Endodermal cell (in vitro differentiated cells): ENCODE data around the gene KRT75. TPM values are rescaled to one million over a fixed set of nuclear protein-coding genes. Genes with fewer than 3 reads are reported as not detected.
A peak's percentile ranks its signal among the peaks of the same experiment; 100 is the strongest.

ENCODE experiments used
- DNase-seq: peaks from one replicate; pipeline ENCODE4 v3.0.0-alpha.2; 2017
- H3K27ac ChIP-seq: 2 replicates; pipeline ENCODE4 v1.5.1; 2013; ENCODE audit warnings: mild to moderate bottlenecking, low read depth, low read length, moderate library complexity
- H3K27me3 ChIP-seq: 2 replicates; pipeline ENCODE4 v1.6.1; 2013; ENCODE audit warnings: mild to moderate bottlenecking, low read length, moderate library complexity; ENCODE audit not compliant: insufficient read depth, control insufficient read depth, poor library complexity, severe bottlenecking
- H3K36me3 ChIP-seq: 2 replicates; pipeline ENCODE4 v1.7.0; 2013; ENCODE audit warnings: mild to moderate bottlenecking, low read length, moderate library complexity; ENCODE audit not compliant: control insufficient read depth, insufficient read depth
- H3K4me1 ChIP-seq: one replicate; pipeline ENCODE4 v1.7.0; 2013; ENCODE audit warnings: low read length; ENCODE audit not compliant: control insufficient read depth, insufficient read depth
- H3K4me3 ChIP-seq: 2 replicates; pipeline ENCODE4 v1.5.1; 2013; ENCODE audit warnings: mild to moderate bottlenecking, low read length, moderate library complexity
- H3K9ac ChIP-seq: 2 replicates; pipeline ENCODE4 v1.6.1; 2013; ENCODE audit warnings: mild to moderate bottlenecking, low read length, moderate library complexity; ENCODE audit not compliant: poor library complexity, severe bottlenecking; ENCODE audit errors: extremely low read depth
- H3K9me3 ChIP-seq: 2 replicates; pipeline ENCODE4 v1.6.1; 2013; ENCODE audit warnings: mild to moderate bottlenecking, low read length, moderate library complexity; ENCODE audit not compliant: control insufficient read depth
- H3K27ac Mint-ChIP-seq: 2 replicates; pipeline ENCODE4 v1.8.0; 2020; ENCODE audit warnings: mixed read lengths
- H3K27me3 Mint-ChIP-seq: 2 replicates; pipeline ENCODE4 v1.8.0; 2021; ENCODE audit warnings: mild to moderate bottlenecking, mixed read lengths; ENCODE audit not compliant: insufficient read depth
- H3K36me3 Mint-ChIP-seq: 2 replicates; pipeline ENCODE4 v1.8.0; 2020; ENCODE audit warnings: low read depth, mixed read lengths
- H3K4me1 Mint-ChIP-seq: 2 replicates; pipeline ENCODE4 v1.8.0; 2020; ENCODE audit warnings: mixed read lengths
- H3K4me3 Mint-ChIP-seq: 2 replicates; pipeline ENCODE4 v1.8.0; 2020; ENCODE audit warnings: mild to moderate bottlenecking, moderate library complexity, mixed read lengths
- H3K9me3 Mint-ChIP-seq: 2 replicates; pipeline ENCODE4 v1.8.0; 2020; ENCODE audit warnings: mild to moderate bottlenecking, mixed read lengths
- WGBS, 2 experiments: methylation state at CpG; one replicate each; pipeline versions ENCODE4 v1.1.5 to v1.1.7; 2013; ENCODE audit warnings: missing lambda C conversion rate in 2 of 2, mixed read lengths in 1 of 2; ENCODE audit not compliant: insufficient coverage in 1 of 2, insufficient read length in 1 of 2; 5-methylcytosine and 5-hydroxymethylcytosine counted together
- total RNA-seq, 2 donors: library from RNA; stranded (reverse); fragmentation: NEBNext Ultra II Directional in 1 of 2; extraction: Animal tissue kit (Norgen Biotek cat#: 25700) in 1 of 2; gene quantifications; 2 replicates in 1 of 2; 3 replicates in 1 of 2; pipeline ENCODE4 v1.2.1, GENCODE V29; 2021
- TF ChIP-seq, protein P1 (sequence below): fragments of 200-600 bp; sonication (generic); conservative IDR thresholded peaks from 2 replicates; pipeline ENCODE4 v1.5.0; 2021; ENCODE audit warnings: antibody characterized with exemption, mild to moderate bottlenecking

Gene KRT75
- total RNA-seq, 2 donors from 2014 or later: not detected

DNA sequence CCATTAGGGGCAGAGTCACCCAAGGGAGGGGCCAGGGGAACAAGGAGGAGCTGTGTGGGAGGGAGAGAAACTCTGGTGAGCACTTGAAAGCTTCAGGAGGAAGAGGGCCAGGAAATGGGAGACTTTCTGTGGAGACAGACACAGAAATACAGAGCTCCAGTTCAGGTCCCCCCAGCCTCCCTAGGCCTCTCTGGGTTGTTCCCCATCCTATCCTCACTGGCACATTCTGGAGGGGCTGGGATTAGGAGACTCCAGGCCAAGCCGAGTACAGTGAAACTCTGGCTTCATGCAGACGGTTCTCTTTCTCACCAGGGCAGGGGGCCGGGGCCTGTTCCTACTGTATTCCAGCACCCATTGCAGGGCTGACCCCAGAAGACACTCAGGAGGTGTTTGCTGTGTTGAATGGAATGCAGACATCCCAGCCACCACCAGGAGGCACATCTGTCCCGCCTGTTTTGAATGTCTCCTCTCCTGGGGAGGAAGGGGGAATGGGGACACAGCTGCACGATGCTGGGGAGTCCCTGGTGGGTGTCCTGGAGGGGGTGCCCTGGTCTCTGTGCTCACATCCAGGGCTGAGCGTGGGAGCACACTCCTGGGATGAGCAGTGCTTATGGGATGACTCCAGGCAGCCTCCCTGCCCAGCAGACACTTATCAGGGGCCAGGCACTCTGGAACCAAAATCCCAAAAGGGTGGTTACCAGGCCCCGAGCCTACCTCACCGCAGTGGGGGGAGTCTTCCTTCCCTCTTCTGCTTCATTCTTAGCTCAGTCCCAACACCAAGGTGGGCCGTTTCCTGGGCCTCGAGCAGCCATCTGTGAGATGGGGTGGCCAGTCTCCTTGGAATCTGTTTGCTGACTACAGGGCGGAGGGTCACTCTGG is 43.2 kb downstream of the KRT75 start:
- Histone ChIP-seq H3K27me3 (peaks cover 24% of the 10 kb centered on the region), H3K27ac (no peak overlapping the region), H3K36me3 (no peaks in the 10 kb centered on the region), H3K4me3 (no peak overlapping the region), H3K9ac (no peak overlapping the region), H3K9me3 (no peaks in the 10 kb centered on the region), H3K4me1 (no peaks in the 10 kb centered on the region)
- Mint-ChIP-seq H3K36me3 (no peaks in the 10 kb centered on the region), H3K4me3 (no peak overlapping the region), H3K4me1 (no peaks in the 10 kb centered on the region), H3K27ac (no peak overlapping the region), H3K27me3 (peaks cover 2% of the 10 kb centered on the region), H3K9me3 (no peaks in the 10 kb centered on the region)
- TF ChIP-seq, protein P1, sequence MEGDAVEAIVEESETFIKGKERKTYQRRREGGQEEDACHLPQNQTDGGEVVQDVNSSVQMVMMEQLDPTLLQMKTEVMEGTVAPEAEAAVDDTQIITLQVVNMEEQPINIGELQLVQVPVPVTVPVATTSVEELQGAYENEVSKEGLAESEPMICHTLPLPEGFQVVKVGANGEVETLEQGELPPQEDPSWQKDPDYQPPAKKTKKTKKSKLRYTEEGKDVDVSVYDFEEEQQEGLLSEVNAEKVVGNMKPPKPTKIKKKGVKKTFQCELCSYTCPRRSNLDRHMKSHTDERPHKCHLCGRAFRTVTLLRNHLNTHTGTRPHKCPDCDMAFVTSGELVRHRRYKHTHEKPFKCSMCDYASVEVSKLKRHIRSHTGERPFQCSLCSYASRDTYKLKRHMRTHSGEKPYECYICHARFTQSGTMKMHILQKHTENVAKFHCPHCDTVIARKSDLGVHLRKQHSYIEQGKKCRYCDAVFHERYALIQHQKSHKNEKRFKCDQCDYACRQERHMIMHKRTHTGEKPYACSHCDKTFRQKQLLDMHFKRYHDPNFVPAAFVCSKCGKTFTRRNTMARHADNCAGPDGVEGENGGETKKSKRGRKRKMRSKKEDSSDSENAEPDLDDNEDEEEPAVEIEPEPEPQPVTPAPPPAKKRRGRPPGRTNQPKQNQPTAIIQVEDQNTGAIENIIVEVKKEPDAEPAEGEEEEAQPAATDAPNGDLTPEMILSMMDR: peak; percentile 87
- 67 to 76% methylated on average over 3 to 11 of the region's 11 CpGs for WGBS, 2 experiments
- DNase-seq: peak; percentile 90

DNA sequence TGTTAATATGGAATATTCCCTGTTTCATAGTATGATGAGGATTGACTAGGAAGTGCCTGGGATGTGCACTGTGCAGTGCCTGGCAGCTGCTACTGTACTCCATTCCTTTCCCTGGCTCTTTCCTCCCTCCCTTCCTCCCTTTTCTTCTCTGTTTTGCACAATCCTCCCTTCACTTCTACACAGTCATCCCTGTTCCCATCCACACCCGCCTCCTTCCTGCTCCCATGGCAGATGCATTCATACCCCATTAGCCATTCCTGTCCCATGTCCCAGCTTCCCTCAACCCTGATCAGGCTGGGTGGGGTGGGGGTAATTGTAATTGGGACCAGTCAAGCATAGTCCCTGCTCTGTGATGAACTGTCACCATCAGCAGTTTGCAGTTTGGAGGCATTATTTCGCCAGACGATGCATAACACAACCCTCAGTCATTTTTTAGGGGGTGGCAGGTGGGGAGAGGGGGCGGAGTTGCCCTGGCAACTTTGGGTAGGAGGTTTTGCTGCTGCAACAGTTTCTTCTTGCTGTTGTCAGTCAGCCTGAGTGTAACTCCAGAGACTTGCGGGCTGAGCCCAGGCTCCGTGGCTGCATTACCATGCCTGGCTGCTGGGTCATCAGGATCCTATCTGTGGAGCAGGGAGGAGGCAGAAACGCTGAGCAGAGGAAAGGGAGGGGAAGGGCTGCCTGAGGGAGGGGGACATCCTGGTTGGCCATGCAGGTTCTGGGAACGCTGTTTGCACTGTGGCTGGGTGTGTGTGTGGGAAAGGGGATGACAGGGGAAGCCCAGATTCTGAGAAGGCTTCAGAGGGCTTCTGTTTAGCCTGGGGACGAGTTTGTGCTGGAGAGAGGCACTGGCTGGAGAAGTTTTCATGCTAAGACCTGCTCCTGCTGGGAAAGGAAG is 44.6 kb downstream of the KRT75 start:
- no peaks in the 10 kb centered on the region for H3K4me1 Mint-ChIP-seq
- no peaks in the 10 kb centered on the region for H3K36me3 Mint-ChIP-seq
- TF ChIP-seq, protein P1: no peak
- Histone ChIP-seq H3K4me3 (no peak overlapping the region), H3K36me3 (no peaks in the 10 kb centered on the region), H3K4me1 (no peaks in the 10 kb centered on the region), H3K27ac (no peak overlapping the region), H3K9ac (no peak overlapping the region), H3K27me3 (peaks cover 24% of the 10 kb centered on the region), H3K9me3 (no peaks in the 10 kb centered on the region)
- no peak overlapping the region for H3K4me3 Mint-ChIP-seq
- H3K9me3 Mint-ChIP-seq: no peaks in the 10 kb centered on the region
- H3K27me3 Mint-ChIP-seq: no peaks in the 10 kb centered on the region
- H3K27ac Mint-ChIP-seq: no peak overlapping the region
- 50 to 63% methylated on average over 4 to 9 of the region's 9 CpGs for WGBS, 2 experiments
- DNase-seq: peak; percentile 75

DNA sequence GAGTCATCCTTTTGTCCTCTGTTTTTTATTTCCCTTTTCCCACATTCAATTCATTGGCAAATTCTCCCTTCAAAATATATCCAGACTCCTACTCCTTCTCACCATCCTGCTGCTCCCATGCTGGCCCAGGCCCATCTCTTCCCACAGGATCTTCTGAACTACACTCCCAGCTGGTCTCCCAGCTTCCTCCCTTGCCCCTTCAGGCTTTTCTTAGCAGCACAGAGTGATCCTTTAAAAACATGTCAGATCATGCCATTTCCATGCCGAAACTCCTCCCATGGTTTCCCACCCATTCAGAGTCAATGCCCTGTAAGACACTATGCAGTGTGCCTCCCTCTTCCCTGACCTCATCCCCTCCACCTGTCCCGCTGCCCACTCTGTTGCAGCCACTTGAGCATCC is 46.3 kb downstream of the KRT75 start:
- H3K27me3 ChIP-seq: peaks cover 31% of the 10 kb centered on the region
- Mint-ChIP-seq H3K36me3 (no peaks in the 10 kb centered on the region), H3K4me3 (no peak overlapping the region), H3K27me3 (peaks cover 3% of the 10 kb centered on the region), H3K4me1 (no peaks in the 10 kb centered on the region), H3K9me3 (no peaks in the 10 kb centered on the region), H3K27ac (no peak overlapping the region)
- H3K9ac ChIP-seq: no peak overlapping the region
- no peak overlapping the region for H3K27ac ChIP-seq
- no peaks in the 10 kb centered on the region for H3K9me3 ChIP-seq
- no peaks in the 10 kb centered on the region for H3K36me3 ChIP-seq
- no peak for DNase-seq
- no peak overlapping the region for H3K4me3 ChIP-seq
- TF ChIP-seq, protein P1: no peak
- no peaks in the 10 kb centered on the region for H3K4me1 ChIP-seq
- WGBS, 2 experiments: 64 to 84% methylated on average over 1 to 2 of the region's 2 CpGs
